ENCODE measurements around the gene RCAN1. TPM values are rescaled to one million over a fixed set of nuclear protein-coding genes. Genes with fewer than 3 reads are reported as not detected.

Gene RCAN1
- total RNA-seq (10 to 100 TPM; 16.7 to 21.9 TPM), polyA plus RNA-seq (ENCODE audit: insufficient read depth, low read depth, low replicate concordance) (20.6 TPM)
- long read RNA-seq, donor 1, transcript RCAN1-201 (4 exons, 2,490 nt), result major isoform, 6 of 7 reads
- long read RNA-seq, donor 1, partial matches to known transcripts, result 0 of 7 reads
- long read RNA-seq, donor 1, other reads (novel, unspliced or antisense), result 0 of 7 reads
- long read RNA-seq, donor 2, partial matches to known transcripts, result 0 of 8 reads
- long read RNA-seq, donor 2, other reads (novel, unspliced or antisense), result 0 of 8 reads

DNA sequence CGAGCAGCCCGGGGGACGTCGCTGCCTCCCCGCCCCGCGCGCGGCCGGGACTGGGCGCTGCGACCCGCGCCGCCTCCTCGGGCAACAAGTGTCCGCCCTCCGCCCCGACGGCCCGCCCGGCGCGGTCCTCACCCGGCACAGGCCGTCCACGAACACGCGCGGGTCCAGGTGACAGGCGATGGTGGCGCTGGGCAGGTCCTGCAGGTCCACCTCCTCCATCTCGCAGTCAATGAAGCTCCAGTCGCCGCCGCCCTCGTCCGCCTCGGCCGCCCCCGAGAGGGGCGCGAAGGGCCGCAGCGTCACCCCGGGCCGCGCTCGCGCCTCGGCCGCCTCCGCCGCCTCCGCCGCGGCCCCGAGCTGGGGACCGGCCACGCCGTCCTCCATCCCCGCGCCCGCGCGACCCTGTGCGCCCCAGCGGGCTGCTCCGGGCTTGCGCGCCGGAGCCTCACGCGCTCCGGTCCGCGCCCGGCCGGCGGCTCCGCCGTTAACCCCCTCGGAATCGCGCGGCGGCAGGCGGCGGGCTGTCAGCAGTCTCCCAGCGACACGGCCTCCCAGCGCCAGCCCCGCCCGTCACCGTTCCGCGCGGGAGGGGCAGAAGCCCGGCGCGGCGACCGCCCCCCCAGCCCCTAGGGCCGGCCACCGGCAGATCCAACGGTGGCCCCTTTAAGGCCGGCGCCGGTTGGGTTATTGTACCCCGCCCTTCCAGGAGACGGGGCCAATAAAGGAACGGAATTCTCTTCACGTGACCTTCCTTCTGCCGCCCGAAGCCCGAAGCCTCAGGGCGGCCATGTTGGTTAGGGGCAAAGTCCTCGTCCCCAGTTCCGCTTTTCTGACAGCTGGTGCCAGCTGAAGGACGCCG is at the start of gene RCAN1:
Gene RCAN1, minus strand, starts transcription at position 486 of the 859 bp plus-strand sequence. Its CDS starts 102 bp downstream, at position 384.
- H3K27me3 ChIP-seq, result no peaks in the 10 kb centered on the region
- DNase-seq, result peak; percentile 95
- peak within 1 kb of the TSS; percentile 56 to 75 for H3K27ac ChIP-seq
- intact Hi-C loops (cut with DNase I; ENCODE audit: low total_unique reads), result no loop called here
- WGBS, 2 donors, result 0% methylated on average over 32 to 45 of the region's 121 CpGs
- H3K9me3 ChIP-seq, result no peaks in the 10 kb centered on the region
- H3K4me1 ChIP-seq, result no peaks in the 10 kb centered on the region
- peak within 1 kb of the TSS; percentile 67 to 79 for H3K4me3 ChIP-seq
- no peak for TF ChIP-seq POLR2A (IDR thresholded peaks at IDR 0.05)
- TF ChIP-seq, protein P1, sequence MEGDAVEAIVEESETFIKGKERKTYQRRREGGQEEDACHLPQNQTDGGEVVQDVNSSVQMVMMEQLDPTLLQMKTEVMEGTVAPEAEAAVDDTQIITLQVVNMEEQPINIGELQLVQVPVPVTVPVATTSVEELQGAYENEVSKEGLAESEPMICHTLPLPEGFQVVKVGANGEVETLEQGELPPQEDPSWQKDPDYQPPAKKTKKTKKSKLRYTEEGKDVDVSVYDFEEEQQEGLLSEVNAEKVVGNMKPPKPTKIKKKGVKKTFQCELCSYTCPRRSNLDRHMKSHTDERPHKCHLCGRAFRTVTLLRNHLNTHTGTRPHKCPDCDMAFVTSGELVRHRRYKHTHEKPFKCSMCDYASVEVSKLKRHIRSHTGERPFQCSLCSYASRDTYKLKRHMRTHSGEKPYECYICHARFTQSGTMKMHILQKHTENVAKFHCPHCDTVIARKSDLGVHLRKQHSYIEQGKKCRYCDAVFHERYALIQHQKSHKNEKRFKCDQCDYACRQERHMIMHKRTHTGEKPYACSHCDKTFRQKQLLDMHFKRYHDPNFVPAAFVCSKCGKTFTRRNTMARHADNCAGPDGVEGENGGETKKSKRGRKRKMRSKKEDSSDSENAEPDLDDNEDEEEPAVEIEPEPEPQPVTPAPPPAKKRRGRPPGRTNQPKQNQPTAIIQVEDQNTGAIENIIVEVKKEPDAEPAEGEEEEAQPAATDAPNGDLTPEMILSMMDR (IDR thresholded peaks at IDR 0.05), result peak in 2 of 3 experiments; percentile 14 to 27
- no peaks in the 10 kb centered on the region for H3K36me3 ChIP-seq (ENCODE audit: low read depth, missing control alignments)

DNA sequence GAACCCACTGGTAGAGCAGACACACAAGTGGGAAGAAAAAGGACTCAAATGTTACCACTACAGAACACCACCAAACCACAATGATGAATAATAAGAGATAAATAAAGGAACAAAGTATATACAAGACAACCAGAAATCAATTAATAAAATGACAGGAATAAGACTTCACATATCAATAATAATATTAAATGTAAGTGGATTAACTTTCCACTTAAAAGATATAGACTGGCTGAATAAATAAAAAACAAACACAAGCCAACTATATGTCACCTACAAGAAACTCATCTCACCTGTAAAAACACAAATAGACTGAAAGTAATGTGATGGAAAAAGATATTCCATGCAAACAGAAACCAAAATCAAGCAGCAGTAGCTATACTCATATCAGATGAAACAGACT is 46.9 kb upstream of the RCAN1 start:
- no peak overlapping the region for H3K4me3 ChIP-seq
- no peak for TF ChIP-seq POLR2A (IDR thresholded peaks at IDR 0.05)
- TF ChIP-seq, protein P1 (IDR thresholded peaks at IDR 0.05), result no peak
- intact Hi-C loops (cut with DNase I; ENCODE audit: low total_unique reads), result no loop called here

DNA sequence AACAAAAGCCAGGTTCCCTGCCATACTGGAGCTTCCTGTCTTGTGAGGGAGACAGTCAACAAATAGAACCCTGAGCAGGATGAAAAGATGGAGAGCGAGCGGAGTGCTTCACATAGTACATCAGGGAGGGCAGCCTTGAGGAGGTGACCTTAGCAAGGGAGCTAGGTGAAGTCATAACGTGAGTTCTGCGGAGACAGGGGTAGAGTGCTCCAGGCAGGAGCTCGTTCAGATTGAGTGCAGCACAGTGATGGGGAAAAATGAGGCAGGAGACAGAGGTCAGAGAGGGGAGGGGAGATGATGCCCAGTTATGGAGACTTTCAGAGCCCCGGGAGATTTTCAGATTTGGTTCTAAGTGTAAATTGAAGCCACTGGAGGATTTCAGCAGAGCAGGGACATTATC is 38.6 kb upstream of the RCAN1 start:
- no peaks in the 10 kb centered on the region for H3K9me3 ChIP-seq
- H3K4me1 ChIP-seq, result no peaks in the 10 kb centered on the region
- H3K4me3 ChIP-seq, result no peak overlapping the region
- no peaks in the 10 kb centered on the region for H3K27me3 ChIP-seq
- 91% methylated on average over 6 of the region's 6 CpGs for WGBS, 2 donors
- no peak overlapping the region for H3K27ac ChIP-seq
- intact Hi-C loops (cut with DNase I; ENCODE audit: low total_unique reads), result no loop called here
- DNase-seq, result no peak
- H3K36me3 ChIP-seq (ENCODE audit: low read depth, missing control alignments), result no peaks in the 10 kb centered on the region
- no peak for TF ChIP-seq POLR2A (IDR thresholded peaks at IDR 0.05)
- TF ChIP-seq, protein P1 (IDR thresholded peaks at IDR 0.05), result no peak

More for the DNA sequence above, 46.9 kb upstream of the RCAN1 start:
- Histone ChIP-seq H3K9me3 (no peaks in the 10 kb centered on the region), H3K4me1 (no peaks in the 10 kb centered on the region), H3K27me3 (no peaks in the 10 kb centered on the region), H3K36me3 (ENCODE audit: low read depth, missing control alignments) (no peaks in the 10 kb centered on the region), H3K27ac (no peak overlapping the region)
- DNase-seq, result no peak

DNA sequence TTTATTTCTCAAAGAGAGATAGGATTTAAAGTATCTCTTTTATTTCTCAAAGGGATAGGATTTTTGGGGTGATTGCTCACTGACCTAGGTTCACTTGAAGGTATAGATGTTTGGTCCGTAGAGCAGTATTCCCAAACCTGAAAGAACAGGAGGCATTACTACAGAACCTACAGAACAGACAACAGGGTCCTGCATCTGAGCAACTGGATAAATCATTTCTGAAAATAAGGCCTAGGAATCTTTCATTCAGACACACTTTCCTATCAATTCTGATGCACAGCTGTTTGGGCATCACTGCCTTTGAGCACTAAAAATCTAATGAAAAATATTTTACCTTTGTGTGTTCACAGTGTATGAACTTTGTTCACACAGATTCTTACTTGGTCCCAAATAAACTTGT is 36.7 kb upstream of the RCAN1 start:
- Histone ChIP-seq H3K4me3 (no peak overlapping the region), H3K9me3 (no peaks in the 10 kb centered on the region), H3K27ac (no peak overlapping the region), H3K4me1 (no peaks in the 10 kb centered on the region), H3K36me3 (ENCODE audit: low read depth, missing control alignments) (no peaks in the 10 kb centered on the region), H3K27me3 (no peaks in the 10 kb centered on the region)
- no peak for TF ChIP-seq POLR2A (IDR thresholded peaks at IDR 0.05)
- TF ChIP-seq, protein P1 (IDR thresholded peaks at IDR 0.05), result no peak
- no peak for DNase-seq
- 85 to 86% methylated on average over 1 of the region's 1 CpG for WGBS, 2 donors
- intact Hi-C loops (cut with DNase I; ENCODE audit: low total_unique reads), result no loop called here

Measured in testis (tissue), 5 donors.